GM23248 (cell line): ENCODE measurements around the gene CLSTN2.

Experiments used
- EZH2 ChIP-seq: fragments of 200-600 bp; sonication (generic); IDR thresholded peaks from 2 replicates; pipeline ENCODE4 v1.6.1; 2018; ENCODE audit warnings: antibody characterized with exemption, mild to moderate bottlenecking; ENCODE audit not compliant: insufficient read depth, poor library complexity, severe bottlenecking
- EZH2phosphoT487 ChIP-seq: fragments of 200-600 bp; sonication (generic); IDR thresholded peaks from 2 replicates; pipeline ENCODE4 v1.6.1; 2018; ENCODE audit warnings: antibody characterized with exemption, moderate library complexity, mild to moderate bottlenecking, low read depth; ENCODE audit not compliant: insufficient read depth

- no peak for TF ChIP-seq EZH2phosphoT487
- no peak for TF ChIP-seq EZH2
These were observed 488.2 kb downstream of the CLSTN2 start for GRCh38 chr3:140423146-140423545.
